OCI-LY1 (cell line): Measurements from ENCODE around the gene GPR85.

Experiments
- EZH2 ChIP-seq: fragments of 200-600 bp; sonication (generic), shearing (Covaris generic); IDR thresholded peaks from 2 replicates; pipeline ENCODE4 v1.8.0; 2017; ENCODE audit warnings: borderline replicate concordance, mixed run types, mild to moderate bottlenecking, antibody characterized with exemption, low read length, moderate library complexity, mixed read lengths
- TF ChIP-seq, protein P1 (sequence below): fragments of 200-600 bp; sonication (generic), shearing (Covaris generic); IDR thresholded peaks from 2 replicates; pipeline ENCODE4 v1.5.1; 2017; ENCODE audit warnings: mild to moderate bottlenecking, antibody characterized with exemption, low read length, moderate library complexity, mixed read lengths

DNA sequence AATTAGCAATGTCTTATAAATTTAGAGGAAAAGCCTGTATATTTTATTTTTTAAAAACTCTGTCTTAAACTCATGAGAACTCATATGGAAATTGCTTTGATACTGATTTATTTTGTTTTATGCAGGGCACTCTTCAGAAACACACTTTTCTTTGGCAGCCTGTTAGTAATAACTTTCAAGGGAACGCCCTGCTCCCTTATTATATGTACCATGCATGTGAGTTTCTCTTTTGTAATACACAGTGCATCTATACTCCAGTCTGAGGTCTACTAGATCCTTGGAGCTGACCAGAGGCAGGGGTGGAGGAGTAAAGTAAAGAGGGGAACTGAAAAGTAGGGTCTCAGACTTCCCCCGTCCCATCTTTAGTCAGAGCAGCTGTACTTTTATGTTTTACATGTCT is 40.2 kb downstream of the GPR85 start:
- TF ChIP-seq, protein P1, sequence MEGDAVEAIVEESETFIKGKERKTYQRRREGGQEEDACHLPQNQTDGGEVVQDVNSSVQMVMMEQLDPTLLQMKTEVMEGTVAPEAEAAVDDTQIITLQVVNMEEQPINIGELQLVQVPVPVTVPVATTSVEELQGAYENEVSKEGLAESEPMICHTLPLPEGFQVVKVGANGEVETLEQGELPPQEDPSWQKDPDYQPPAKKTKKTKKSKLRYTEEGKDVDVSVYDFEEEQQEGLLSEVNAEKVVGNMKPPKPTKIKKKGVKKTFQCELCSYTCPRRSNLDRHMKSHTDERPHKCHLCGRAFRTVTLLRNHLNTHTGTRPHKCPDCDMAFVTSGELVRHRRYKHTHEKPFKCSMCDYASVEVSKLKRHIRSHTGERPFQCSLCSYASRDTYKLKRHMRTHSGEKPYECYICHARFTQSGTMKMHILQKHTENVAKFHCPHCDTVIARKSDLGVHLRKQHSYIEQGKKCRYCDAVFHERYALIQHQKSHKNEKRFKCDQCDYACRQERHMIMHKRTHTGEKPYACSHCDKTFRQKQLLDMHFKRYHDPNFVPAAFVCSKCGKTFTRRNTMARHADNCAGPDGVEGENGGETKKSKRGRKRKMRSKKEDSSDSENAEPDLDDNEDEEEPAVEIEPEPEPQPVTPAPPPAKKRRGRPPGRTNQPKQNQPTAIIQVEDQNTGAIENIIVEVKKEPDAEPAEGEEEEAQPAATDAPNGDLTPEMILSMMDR: no peak
- TF ChIP-seq EZH2: no peak
